Skin of body (tissue), 2 donors: Measurements from ENCODE around the gene SLC44A3. TPM values are rescaled to one million over a fixed set of nuclear protein-coding genes. Genes with fewer than 3 reads are reported as not detected.
"Not testable (repeated sequence)": the region's sequence is repeated elsewhere in the genome, so short reads cannot be mapped to it uniquely, and the experiment has no call there.

Experiments
- DNase-seq: peaks from one replicate; lab custom pipeline; 2025; lab: John Stamatoyannopoulos, UW
- total RNA-seq: library from RNA; depleted of rRNA; stranded (reverse); fragments of >200 nt; gene quantifications from one replicate; pipeline ENCODE4 v1.2.3, GENCODE V29; 2014

SLC44A3 gene
- total RNA-seq, 1 donor from 2014 or later = 1.8 TPM

GRCh38 chr1:94832931-94833585, 12.9 kb downstream of the SLC44A3 start:
- DNase-seq = no peak

- DNase-seq = no peak
These were observed 16.7 kb downstream of the SLC44A3 start for GRCh38 chr1:94836891-94837290.

GRCh38 chr1:94840381-94840780, 20.2 kb downstream of the SLC44A3 start:
- not testable (repeated sequence) for DNase-seq

- no peak for DNase-seq
These were observed 20.7 kb downstream of the SLC44A3 start for GRCh38 chr1:94840808-94841207.

GRCh38 chr1:94843430-94843829, 23.3 kb downstream of the SLC44A3 start:
- no peak for DNase-seq

- DNase-seq = no peak
These were observed 23.7 kb downstream of the SLC44A3 start for GRCh38 chr1:94843846-94844245.

GRCh38 chr1:94846308-94846707, 26.2 kb downstream of the SLC44A3 start:
- no peak for DNase-seq

- DNase-seq = no peak
These were observed 31.4 kb downstream of the SLC44A3 start for GRCh38 chr1:94851571-94851970.

- no peak for DNase-seq
These were observed 32.6 kb downstream of the SLC44A3 start for GRCh38 chr1:94852788-94853187.

- DNase-seq = peak; percentile 95
These were observed 34.5 kb downstream of the SLC44A3 start for GRCh38 chr1:94854458-94855306.

- no peak for DNase-seq
These were observed 35.1 kb downstream of the SLC44A3 start for GRCh38 chr1:94855307-94855700.

- DNase-seq = no peak
These were observed 35.8 kb downstream of the SLC44A3 start for GRCh38 chr1:94856004-94856403.

GRCh38 chr1:94856868-94857267, 36.7 kb downstream of the SLC44A3 start:
- DNase-seq = no peak

GRCh38 chr1:94858276-94858675, 38.1 kb downstream of the SLC44A3 start:
- no peak for DNase-seq

- DNase-seq = no peak
These were observed 39.0 kb downstream of the SLC44A3 start for GRCh38 chr1:94859174-94859573.

- DNase-seq = no peak
These were observed 42.6 kb downstream of the SLC44A3 start for GRCh38 chr1:94862718-94863117.

GRCh38 chr1:94863297-94863911, 43.2 kb downstream of the SLC44A3 start:
- DNase-seq = peak; percentile 36

- DNase-seq = no peak
These were observed 43.8 kb downstream of the SLC44A3 start for GRCh38 chr1:94863919-94864318.

- DNase-seq = no peak
These were observed 44.7 kb downstream of the SLC44A3 start for GRCh38 chr1:94864821-94865220.

GRCh38 chr1:94865360-94865759, 45.2 kb downstream of the SLC44A3 start:
- DNase-seq = peak; percentile 41

- peak; percentile 4 for DNase-seq
These were observed 46.1 kb downstream of the SLC44A3 start for GRCh38 chr1:94866164-94866807.

- no peak for DNase-seq
These were observed 50.9 kb downstream of the SLC44A3 start for GRCh38 chr1:94871031-94871430.
